ENCODE measurements around the gene TRNAU1AP.

The TRNAU1AP gene

GRCh38 chr1:28604962-28605361 is 52.1 kb downstream of the TRNAU1AP start:
- no peak for DNase-seq (ENCODE audit: low read depth, low spot score)

GRCh38 chr1:28606771-28607170 is 53.9 kb downstream of the TRNAU1AP start:
- DNase-seq (ENCODE audit: low read depth, low spot score), result no peak

GRCh38 chr1:28613175-28613574 is 60.3 kb downstream of the TRNAU1AP start:
- DNase-seq (ENCODE audit: low read depth, low spot score), result no peak
